Measurements from ENCODE around the gene SRGAP3.

Gene SRGAP3

GRCh38 chr3:9169956-9170850 lies 79.2 kb downstream of the SRGAP3 start:
- no peak for DNase-seq

GRCh38 chr3:9169326-9169725 lies 80.1 kb downstream of the SRGAP3 start:
- DNase-seq: no peak

- DNase-seq: no peak
Observed at GRCh38 chr3:9168241-9168741, 81.2 kb downstream of the SRGAP3 start.

- DNase-seq: no peak
Observed at GRCh38 chr3:9167222-9167621, 82.2 kb downstream of the SRGAP3 start.

- DNase-seq: no peak
Observed at GRCh38 chr3:9165421-9165820, 84.0 kb downstream of the SRGAP3 start.

- no peak for DNase-seq
Observed at GRCh38 chr3:9163289-9163688, 86.2 kb downstream of the SRGAP3 start.

- DNase-seq: no peak
Observed at GRCh38 chr3:9161811-9162210, 87.6 kb downstream of the SRGAP3 start.

- no peak for DNase-seq
Observed at GRCh38 chr3:9161298-9161697, 88.1 kb downstream of the SRGAP3 start.

GRCh38 chr3:9158865-9159630 lies 90.4 kb downstream of the SRGAP3 start:
- DNase-seq: no peak

GRCh38 chr3:9157651-9158362 lies 91.6 kb downstream of the SRGAP3 start:
- DNase-seq: peak in 1 of 2 experiments; percentile 6

GRCh38 chr3:9156604-9157003 lies 92.8 kb downstream of the SRGAP3 start:
- DNase-seq: no peak

GRCh38 chr3:9155028-9155427 lies 94.4 kb downstream of the SRGAP3 start:
- no peak for DNase-seq

- no peak for DNase-seq
Observed at GRCh38 chr3:9153904-9154619, 95.4 kb downstream of the SRGAP3 start.

GRCh38 chr3:9151240-9151639 lies 98.2 kb downstream of the SRGAP3 start:
- no peak for DNase-seq

- no peak for DNase-seq
Observed at GRCh38 chr3:9149566-9149965, 99.9 kb downstream of the SRGAP3 start.

- no peak for DNase-seq
Observed at GRCh38 chr3:9147896-9148266, 101.6 kb downstream of the SRGAP3 start.

- no peak for DNase-seq
Observed at GRCh38 chr3:9147215-9147895, 102.1 kb downstream of the SRGAP3 start.

- no peak for DNase-seq
Observed at GRCh38 chr3:9146367-9147071, 102.9 kb downstream of the SRGAP3 start.

GRCh38 chr3:9143184-9143583 lies 106.3 kb downstream of the SRGAP3 start:
- DNase-seq: no peak

GRCh38 chr3:9142362-9142761 lies 107.1 kb downstream of the SRGAP3 start:
- DNase-seq: no peak

- no peak for DNase-seq
Observed at GRCh38 chr3:9141928-9142289, 107.5 kb downstream of the SRGAP3 start.

Data from SW 1271 (cell line).